GM19438 (cell line): ENCODE measurements around the gene BEST2.
"Not testable (repeated sequence)": the region's sequence is repeated elsewhere in the genome, so short reads cannot be mapped to it uniquely, and the experiment has no call there.

ENCODE experiments used
- ATAC-seq: cut with Tn5 transposase; IDR thresholded peaks from one replicate; pipeline ENCODE4 v1.9.1; 2021; ENCODE audit warnings: low read depth; ENCODE audit not compliant: unreplicated experiment

The BEST2 gene

DNA sequence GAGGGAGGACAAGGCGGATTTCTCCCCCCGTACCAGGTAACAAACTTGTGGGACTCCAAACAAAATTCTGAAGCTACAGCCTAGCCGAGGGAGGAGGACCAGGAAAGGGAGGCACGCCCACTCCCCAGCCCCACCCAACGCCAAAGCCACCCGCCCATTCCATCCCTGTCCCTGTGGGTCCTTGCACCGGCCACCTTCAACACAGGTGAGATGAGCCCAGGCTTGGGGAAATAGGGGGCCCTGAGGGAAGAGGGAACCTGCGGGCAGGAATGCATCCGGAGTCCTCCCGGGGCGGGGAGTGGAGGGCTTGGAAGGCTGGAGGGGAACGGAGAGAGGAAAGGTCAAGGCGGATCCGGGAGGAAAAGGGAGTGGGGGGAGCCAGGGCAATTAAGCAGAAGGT, at the start of gene BEST2:
Gene BEST2 (plus strand): TSS at position 157 of the 400 bp plus-strand sequence. CDS start 802 bp downstream, outside the sequence.
- ATAC-seq = no peak

DNA sequence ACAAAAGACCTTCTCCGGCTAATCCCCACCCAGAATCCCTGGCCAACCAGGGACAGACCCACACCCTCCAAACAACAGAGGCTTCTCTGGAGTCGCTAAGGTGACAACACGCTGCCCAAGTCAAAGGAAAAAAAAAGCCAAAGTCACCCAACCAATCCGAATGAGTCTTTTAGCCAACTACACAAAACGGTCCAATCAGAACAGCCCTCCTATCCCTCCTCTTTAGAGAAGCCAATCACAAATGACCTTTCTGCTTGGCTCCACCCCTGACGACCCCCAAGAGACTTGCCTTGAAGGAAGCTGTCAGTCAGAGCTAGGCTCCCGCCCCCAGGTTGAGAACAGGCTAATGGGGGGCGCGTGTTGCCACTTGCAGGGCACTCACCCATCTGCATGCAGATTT, 48.5 kb upstream of the BEST2 start:
- ATAC-seq = no peak

GRCh38 chr19:12705169-12705568, 46.4 kb upstream of the BEST2 start:
- ATAC-seq = no peak

- no peak for ATAC-seq
Measured at GRCh38 chr19:12705654-12706331, 45.8 kb upstream of the BEST2 start.

- no peak for ATAC-seq
Measured at GRCh38 chr19:12706332-12706718, 45.3 kb upstream of the BEST2 start.

DNA sequence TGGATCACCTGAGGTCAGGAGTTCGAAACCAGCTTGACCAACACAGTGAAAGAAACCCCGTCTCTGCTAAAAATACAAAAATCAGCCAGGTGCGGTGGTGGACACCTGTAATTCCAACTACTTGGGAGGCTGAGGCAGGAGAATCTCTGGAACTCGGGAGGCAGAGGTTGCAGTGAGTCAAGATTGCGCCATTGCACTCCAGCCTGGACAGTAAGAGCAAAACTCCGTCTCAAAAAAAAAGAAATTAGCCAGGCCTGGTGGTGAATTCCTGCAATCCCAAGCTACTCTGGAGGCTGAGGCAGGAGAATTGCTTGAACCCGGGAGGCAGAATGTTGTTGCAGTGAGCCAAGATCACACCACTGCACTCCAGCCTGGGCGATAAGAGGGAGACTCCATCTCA, 43.0 kb upstream of the BEST2 start:
- ATAC-seq = no peak

- ATAC-seq = no peak
Measured at GRCh38 chr19:12711187-12711586, 40.4 kb upstream of the BEST2 start.

GRCh38 chr19:12712077-12712476, 39.5 kb upstream of the BEST2 start:
- ATAC-seq = not testable (repeated sequence)

DNA sequence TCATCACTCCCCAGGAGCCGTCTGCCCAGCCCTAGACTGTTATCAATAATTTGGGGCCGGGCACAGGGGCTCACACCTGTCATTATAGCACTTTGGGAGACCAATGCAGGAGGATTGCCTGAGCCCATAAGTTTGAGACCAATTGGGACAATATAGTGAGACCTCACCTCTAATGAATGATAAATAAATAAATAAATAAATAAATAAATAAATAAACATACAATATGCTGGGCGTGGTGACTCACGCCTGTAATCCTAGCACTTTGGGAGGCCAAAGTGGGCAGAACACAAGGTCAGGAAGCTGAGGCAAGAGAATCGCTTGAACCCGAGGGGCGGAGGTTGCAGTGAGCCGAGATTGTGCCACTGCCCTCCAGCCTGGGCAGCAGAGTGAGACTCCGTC, 38.3 kb upstream of the BEST2 start:
- not testable (repeated sequence) for ATAC-seq

DNA sequence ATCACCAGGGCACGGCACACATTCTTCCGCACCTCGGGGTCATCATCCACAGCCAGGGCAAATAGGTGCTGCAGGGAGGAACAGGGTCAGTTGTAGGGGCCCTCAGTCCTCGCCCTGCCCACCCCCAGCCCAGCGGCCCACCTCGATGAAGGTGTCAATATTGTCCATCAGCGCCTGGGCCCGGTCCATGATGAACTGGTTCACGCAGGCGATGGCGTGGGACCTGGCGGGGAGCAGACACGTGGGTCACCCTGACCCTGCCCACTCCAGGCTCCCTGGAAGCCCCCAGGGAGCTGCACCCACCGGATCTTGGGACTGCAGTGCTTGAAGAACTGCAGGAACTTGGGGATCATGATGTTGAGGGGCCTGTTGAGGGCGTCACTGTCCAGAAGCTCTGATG, 36.5 kb upstream of the BEST2 start:
- ATAC-seq = no peak

GRCh38 chr19:12715929-12716328, 35.7 kb upstream of the BEST2 start:
- ATAC-seq = no peak

GRCh38 chr19:12720296-12720695, 31.3 kb upstream of the BEST2 start:
- no peak for ATAC-seq

- ATAC-seq = no peak
Measured at GRCh38 chr19:12720851-12721655, 30.5 kb upstream of the BEST2 start.

DNA sequence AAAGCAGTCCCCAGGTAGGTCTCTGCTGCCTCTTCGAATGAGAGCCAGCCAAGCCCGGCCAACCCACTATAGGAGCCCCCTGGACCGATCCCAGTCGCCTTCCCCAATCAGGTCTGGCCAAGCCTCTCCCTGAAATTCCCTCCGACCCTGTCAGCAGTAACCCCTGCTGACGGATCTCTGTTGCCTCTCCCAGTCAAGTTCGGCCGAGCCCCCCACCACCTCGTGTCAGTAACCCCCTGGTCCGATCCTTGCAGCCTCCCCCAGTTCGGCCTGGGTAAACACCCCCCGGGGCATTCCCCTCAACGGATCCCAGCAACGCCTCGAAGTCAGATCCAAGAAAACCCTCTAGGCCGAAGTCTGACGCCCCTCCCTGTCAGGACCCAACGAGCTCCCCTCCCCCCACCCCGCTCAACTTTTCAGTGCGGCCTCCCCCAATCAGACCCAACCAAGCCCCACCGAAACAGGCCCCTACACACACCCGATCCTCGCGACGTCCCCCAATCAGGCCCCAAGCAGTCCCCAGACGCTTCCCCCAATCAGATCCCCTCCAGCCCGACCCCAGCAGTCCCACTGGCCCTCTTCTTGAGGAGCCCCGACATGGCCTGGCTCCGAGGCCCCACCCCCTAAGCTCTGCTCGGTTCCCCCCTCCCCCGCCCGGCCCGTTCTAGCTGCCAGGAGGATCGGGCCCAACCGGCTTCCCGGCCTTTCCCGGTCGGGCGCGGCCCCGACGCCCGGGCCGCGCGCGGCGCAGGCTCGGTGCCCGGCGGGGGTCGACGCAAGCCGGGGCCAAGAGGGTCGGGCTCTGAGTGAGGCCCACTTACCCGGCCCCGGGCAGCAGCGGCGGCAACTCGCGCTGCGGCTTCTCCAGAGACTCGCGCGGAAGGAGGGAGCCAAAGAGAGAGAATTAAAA, 29.7 kb upstream of the BEST2 start:
- ATAC-seq = peak; percentile 36

GRCh38 chr19:12722566-12723380, 28.8 kb upstream of the BEST2 start:
- ATAC-seq = peak; percentile 73

DNA sequence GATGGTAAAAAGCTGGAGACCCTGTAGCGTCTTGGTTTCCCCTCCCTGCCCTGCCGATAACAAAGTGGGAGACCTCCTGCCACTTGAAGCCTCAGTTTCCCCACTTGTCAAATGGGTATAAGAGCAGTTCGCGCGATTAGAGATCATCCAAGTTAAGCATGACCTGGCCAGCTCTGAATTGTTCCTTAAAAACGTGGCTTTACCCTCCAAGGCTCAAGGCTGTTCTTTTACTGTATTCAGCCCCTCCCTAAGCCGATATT, 28.3 kb upstream of the BEST2 start:
- no peak for ATAC-seq

- ATAC-seq = no peak
Measured at GRCh38 chr19:12723641-12724426, 27.8 kb upstream of the BEST2 start, which contains the start of gene TNPO2. TNPO2 (minus strand) TSS chr19:12723932; CDS start chr19:12720977, 2,955 bp downstream.

GRCh38 chr19:12725612-12726011, 26.0 kb upstream of the BEST2 start:
- ATAC-seq = not testable (repeated sequence)

GRCh38 chr19:12726988-12727316, 24.6 kb upstream of the BEST2 start:
- no peak for ATAC-seq
